Measurements from ENCODE around the gene GPR42.

GRCh38 chr19:35399231-35399630 is 28.4 kb downstream of the GPR42 start:
- TF ChIP-seq CTCF (IDR thresholded peaks at IDR 0.05) (no peak), ZFX (IDR thresholded peaks at IDR 0.05; ENCODE audit: borderline replicate concordance) (no peak)
